K562 treated with DMSO at 1 percent for 24 hours (cell line): ENCODE data around the gene DHRS13. TPM values are rescaled to one million over a fixed set of nuclear protein-coding genes. Genes with fewer than 3 reads are reported as not detected.

Source experiments
- total RNA-seq: library from RNA; unstranded; fragments of 300-600 nt; gene quantifications from 2 replicates; pipeline ENCODE4 v1.2.3, GENCODE V29; 2022; ENCODE audit warnings: low read depth; ENCODE audit not compliant: insufficient read depth

The DHRS13 gene
- total RNA-seq, result 46.9 and 47.0 TPM in 2 replicates

GRCh38 chr17:28902819-28903545 is at the start of gene DHRS13:
Gene DHRS13 (minus strand): TSS chr17:28903079. CDS start chr17:28902944, 135 bp downstream.

GRCh38 chr17:28951428-28951990 is 48.6 kb upstream of the DHRS13 start, which contains the start of gene PHF12:
Gene PHF12 (minus strand): TSS chr17:28951518. CDS start chr17:28950960, 558 bp downstream.

GRCh38 chr17:28896884-28897768 is 5.8 kb downstream of the DHRS13 start, which contains the start of gene FLOT2:
Gene FLOT2 (minus strand): TSS chr17:28897733. CDS start chr17:28897574, 159 bp downstream.

GRCh38 chr17:28854457-28855335 is 48.2 kb downstream of the DHRS13 start, which contains the start of gene ERAL1:
Gene ERAL1 (plus strand): TSS chr17:28855016. CDS start chr17:28855035, 19 bp downstream.

Other genes with a start within 250 kb of the DHRS13 start
- 69.7 and 76.5 TPM in 2 replicates for gene SDF2, start 241.2 kb downstream of the DHRS13 start, total RNA-seq
- 70.0 and 74.8 TPM in 2 replicates for gene SUPT6H, start 240.9 kb downstream of the DHRS13 start, total RNA-seq
- 4.4 and 6.8 TPM in 2 replicates for gene PROCA1, start 191.2 kb downstream of the DHRS13 start, total RNA-seq
- gene RAB34, start 185.2 kb downstream of the DHRS13 start, total RNA-seq, result 0.23 TPM in 1 of 2 replicates, not detected in the other
- 2,462 and 2,542 TPM in 2 replicates for gene RPL23A, start 183.1 kb downstream of the DHRS13 start, total RNA-seq
- gene TLCD1, start 176.8 kb downstream of the DHRS13 start, total RNA-seq, result 7.1 and 8.9 TPM in 2 replicates
- 5.1 and 5.4 TPM in 2 replicates for gene NEK8, start 174.3 kb downstream of the DHRS13 start, total RNA-seq
- gene TRAF4, start 159.1 kb downstream of the DHRS13 start, total RNA-seq, result 127 and 142 TPM in 2 replicates
- 32.5 and 34.7 TPM in 2 replicates for gene FAM222B, start 60.3 kb downstream of the DHRS13 start, total RNA-seq
- gene ERAL1, start 48.1 kb downstream of the DHRS13 start, total RNA-seq, result 115 and 126 TPM in 2 replicates
- gene FLOT2, start 5.3 kb downstream of the DHRS13 start, total RNA-seq, result 224 and 238 TPM in 2 replicates
- gene PHF12, start 48.4 kb upstream of the DHRS13 start, total RNA-seq, result 27.8 and 30.4 TPM in 2 replicates
- not detected in 2 replicates for gene SEZ6, start 103.0 kb upstream of the DHRS13 start, total RNA-seq
- gene PIPOX, start 140.1 kb upstream of the DHRS13 start, total RNA-seq, result 0.98 and 1.6 TPM in 2 replicates